ENCODE measurements around the gene PPIP5K1. TPM values are rescaled to one million over a fixed set of nuclear protein-coding genes. Genes with fewer than 3 reads are reported as not detected.

Gene PPIP5K1
- total and polyA plus RNA-seq, 7 donors = 4.5 to 37.3 (median 19.3) TPM

DNA sequence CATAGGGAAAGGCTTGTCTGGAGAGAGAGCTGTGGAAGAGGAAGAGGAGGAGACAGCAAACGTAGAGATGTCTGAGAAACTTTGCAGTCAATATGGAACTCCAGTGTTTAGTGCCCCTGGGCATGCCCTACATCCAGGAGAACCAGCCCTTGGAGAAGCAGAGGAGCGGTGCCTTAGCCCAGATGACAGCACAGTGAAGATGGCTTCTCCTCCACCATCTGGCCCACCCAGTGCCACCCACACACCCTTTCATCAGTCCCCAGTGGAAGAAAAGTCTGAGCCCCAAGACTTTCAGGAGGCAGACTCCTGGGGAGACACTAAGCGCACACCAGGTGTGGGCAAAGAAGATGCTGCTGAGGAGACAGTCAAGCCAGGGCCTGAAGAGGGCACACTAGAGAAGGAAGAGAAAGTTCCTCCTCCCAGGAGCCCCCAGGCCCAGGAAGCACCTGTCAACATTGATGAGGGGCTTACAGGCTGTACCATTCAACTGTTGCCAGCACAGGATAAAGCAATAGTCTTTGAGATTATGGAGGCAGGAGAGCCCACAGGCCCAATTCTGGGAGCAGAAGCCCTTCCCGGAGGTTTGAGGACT lies 65.7 kb downstream of the PPIP5K1 start:
- Histone ChIP-seq H3K27me3 (ENCODE audit: insufficient read depth in 3 of 3, low read length in 2 of 3) (no peaks in the 10 kb centered on the region), H3K36me3 (ENCODE audit: insufficient read depth in 1 of 2, low read depth in 1 of 2) (peaks cover 0 to 31% of the 10 kb centered on the region in 2 donors), H3K4me1 (no peaks in the 10 kb centered on the region), H3K4me3 (no peak overlapping the region), H3K9me3 (no peaks in the 10 kb centered on the region), H3K27ac (no peak overlapping the region)
- ATAC-seq (no peak), DNase-seq (no peak)
- TF ChIP-seq, protein P1, sequence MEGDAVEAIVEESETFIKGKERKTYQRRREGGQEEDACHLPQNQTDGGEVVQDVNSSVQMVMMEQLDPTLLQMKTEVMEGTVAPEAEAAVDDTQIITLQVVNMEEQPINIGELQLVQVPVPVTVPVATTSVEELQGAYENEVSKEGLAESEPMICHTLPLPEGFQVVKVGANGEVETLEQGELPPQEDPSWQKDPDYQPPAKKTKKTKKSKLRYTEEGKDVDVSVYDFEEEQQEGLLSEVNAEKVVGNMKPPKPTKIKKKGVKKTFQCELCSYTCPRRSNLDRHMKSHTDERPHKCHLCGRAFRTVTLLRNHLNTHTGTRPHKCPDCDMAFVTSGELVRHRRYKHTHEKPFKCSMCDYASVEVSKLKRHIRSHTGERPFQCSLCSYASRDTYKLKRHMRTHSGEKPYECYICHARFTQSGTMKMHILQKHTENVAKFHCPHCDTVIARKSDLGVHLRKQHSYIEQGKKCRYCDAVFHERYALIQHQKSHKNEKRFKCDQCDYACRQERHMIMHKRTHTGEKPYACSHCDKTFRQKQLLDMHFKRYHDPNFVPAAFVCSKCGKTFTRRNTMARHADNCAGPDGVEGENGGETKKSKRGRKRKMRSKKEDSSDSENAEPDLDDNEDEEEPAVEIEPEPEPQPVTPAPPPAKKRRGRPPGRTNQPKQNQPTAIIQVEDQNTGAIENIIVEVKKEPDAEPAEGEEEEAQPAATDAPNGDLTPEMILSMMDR (IDR thresholded peaks at IDR 0.05) = no peak
- intact Hi-C loops (cut with DNase I) = no loop called here
- WGBS, 3 donors = 94 to 100% (median 100%) methylated on average over 4 of the region's 4 CpGs

DNA sequence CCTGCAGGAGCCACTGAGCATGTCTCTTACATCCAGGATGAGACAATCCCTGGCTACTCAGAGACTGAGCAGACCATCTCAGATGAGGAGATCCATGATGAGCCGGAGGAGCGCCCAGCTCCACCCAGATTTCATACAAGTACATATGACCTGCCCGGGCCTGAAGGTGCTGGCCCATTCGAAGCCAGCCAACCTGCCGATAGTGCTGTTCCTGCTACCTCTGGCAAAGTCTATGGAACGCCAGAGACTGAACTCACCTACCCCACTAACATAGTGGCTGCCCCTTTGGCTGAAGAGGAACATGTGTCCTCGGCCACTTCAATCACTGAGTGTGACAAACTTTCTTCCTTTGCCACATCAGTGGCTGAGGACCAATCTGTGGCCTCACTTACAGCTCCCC lies 66.4 kb downstream of the PPIP5K1 start:
- Histone ChIP-seq H3K27me3 (ENCODE audit: insufficient read depth in 3 of 3, low read length in 2 of 3) (no peaks in the 10 kb centered on the region), H3K36me3 (ENCODE audit: insufficient read depth in 1 of 2, low read depth in 1 of 2) (peaks cover 0 to 31% of the 10 kb centered on the region in 2 donors), H3K27ac (no peak overlapping the region), H3K9me3 (no peaks in the 10 kb centered on the region), H3K4me1 (no peaks in the 10 kb centered on the region), H3K4me3 (no peak overlapping the region)
- ATAC-seq (no peak), DNase-seq (no peak)
- intact Hi-C loops (cut with DNase I) = no loop called here
- TF ChIP-seq, protein P1 (IDR thresholded peaks at IDR 0.05) = no peak
- WGBS, 3 donors = 87 to 97% (median 88%) methylated on average over 7 of the region's 7 CpGs

DNA sequence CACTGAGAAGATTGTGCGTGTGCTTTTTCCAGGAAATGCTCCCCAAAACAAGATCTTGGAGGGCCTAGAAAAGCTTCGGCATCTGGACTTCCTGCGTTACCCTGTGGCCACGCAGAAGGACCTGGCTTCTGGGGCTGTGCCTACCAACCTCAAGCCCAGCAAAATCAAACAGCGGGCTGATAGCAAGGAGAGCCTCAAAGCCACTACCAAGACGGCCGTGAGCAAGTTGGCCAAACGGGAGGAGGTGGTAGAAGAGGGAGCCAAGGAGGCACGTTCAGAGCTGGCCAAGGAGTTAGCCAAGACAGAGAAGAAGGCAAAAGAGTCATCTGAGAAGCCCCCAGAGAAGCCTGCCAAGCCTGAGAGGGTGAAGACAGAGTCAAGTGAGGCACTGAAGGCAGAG lies 67.8 kb downstream of the PPIP5K1 start:
- H3K9me3 ChIP-seq = no peaks in the 10 kb centered on the region
- intact Hi-C loops (cut with DNase I) = no loop called here
- H3K27ac ChIP-seq = no peak overlapping the region
- ATAC-seq = no peak
- no peak for DNase-seq
- no peak overlapping the region for H3K4me3 ChIP-seq
- peaks cover 0 to 31% of the 10 kb centered on the region in 2 donors for H3K36me3 ChIP-seq (ENCODE audit: insufficient read depth in 1 of 2, low read depth in 1 of 2)
- H3K27me3 ChIP-seq (ENCODE audit: insufficient read depth in 3 of 3, low read length in 2 of 3) = no peaks in the 10 kb centered on the region
- 76 to 85% (median 80%) methylated on average over 9 of the region's 9 CpGs for WGBS, 3 donors
- TF ChIP-seq, protein P1 (IDR thresholded peaks at IDR 0.05) = no peak
- H3K4me1 ChIP-seq = no peaks in the 10 kb centered on the region

DNA sequence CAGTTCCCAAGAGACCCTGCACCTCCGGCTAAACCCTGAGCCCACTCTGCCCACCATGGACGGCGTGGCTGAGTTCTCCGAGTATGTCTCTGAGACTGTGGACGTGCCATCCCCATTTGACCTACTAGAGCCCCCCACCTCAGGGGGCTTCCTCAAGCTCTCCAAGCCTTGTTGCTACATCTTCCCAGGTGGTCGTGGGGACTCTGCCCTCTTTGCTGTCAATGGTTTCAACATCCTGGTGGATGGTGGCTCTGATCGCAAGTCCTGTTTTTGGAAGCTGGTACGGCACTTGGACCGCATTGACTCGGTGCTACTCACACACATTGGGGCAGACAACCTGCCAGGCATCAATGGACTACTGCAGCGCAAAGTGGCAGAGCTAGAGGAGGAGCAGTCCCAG lies 68.6 kb downstream of the PPIP5K1 start:
- H3K27me3 ChIP-seq (ENCODE audit: insufficient read depth in 3 of 3, low read length in 2 of 3) = peaks cover 0 to 1% (median 0%) of the 10 kb centered on the region in 3 donors
- DNase-seq (no peak), ATAC-seq (no peak)
- peaks cover 0 to 31% of the 10 kb centered on the region in 2 donors for H3K36me3 ChIP-seq (ENCODE audit: insufficient read depth in 1 of 2, low read depth in 1 of 2)
- peaks cover 5% of the 10 kb centered on the region for H3K4me1 ChIP-seq
- intact Hi-C loops (cut with DNase I) = no loop called here
- no peak overlapping the region for H3K27ac ChIP-seq
- no peaks in the 10 kb centered on the region for H3K9me3 ChIP-seq
- H3K4me3 ChIP-seq = no peak overlapping the region
- 93 to 97% (median 96%) methylated on average over 11 of the region's 11 CpGs for WGBS, 3 donors
- TF ChIP-seq, protein P1 (IDR thresholded peaks at IDR 0.05) = no peak

DNA sequence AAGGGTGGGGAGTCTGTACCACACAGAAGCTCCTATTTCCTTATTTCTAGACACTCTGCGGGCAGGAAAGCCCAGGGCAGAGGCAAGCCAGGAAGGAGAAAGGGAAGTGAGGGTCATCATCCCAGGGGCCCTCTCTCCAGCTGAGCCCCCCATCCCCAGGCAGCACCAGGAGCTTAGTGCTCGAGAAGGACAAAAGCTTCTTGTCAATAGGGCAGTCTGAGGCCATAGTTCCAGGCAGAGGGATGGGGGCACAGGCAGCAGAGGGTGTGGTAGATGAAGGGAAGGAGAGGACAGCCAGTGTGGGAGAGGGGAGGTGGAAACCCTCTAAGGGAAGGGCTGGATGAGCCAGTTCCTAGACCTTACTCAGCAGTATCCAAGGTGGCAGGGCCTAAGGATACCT lies 69.9 kb downstream of the PPIP5K1 start:
- WGBS, 3 donors = 84 to 96% (median 86%) methylated on average over 2 of the region's 2 CpGs
- no peak for DNase-seq
- intact Hi-C loops (cut with DNase I) = no loop called here

More for the DNA sequence above, 69.9 kb downstream of the PPIP5K1 start:
- Histone ChIP-seq H3K4me3 (no peak overlapping the region), H3K4me1 (peaks cover 5% of the 10 kb centered on the region), H3K9me3 (no peaks in the 10 kb centered on the region), H3K36me3 (ENCODE audit: insufficient read depth in 1 of 2, low read depth in 1 of 2) (peaks cover 0 to 30% of the 10 kb centered on the region in 2 donors), H3K27me3 (ENCODE audit: insufficient read depth in 3 of 3, low read length in 2 of 3) (peaks cover 0 to 1% (median 0%) of the 10 kb centered on the region in 3 donors), H3K27ac (no peak overlapping the region)
- TF ChIP-seq, protein P1 (IDR thresholded peaks at IDR 0.05) = no peak
- no peak for ATAC-seq
